Mesothelial cell of epicardium (in vitro differentiated cells): ENCODE results near the gene GRHL1. TPM values are rescaled to one million over a fixed set of nuclear protein-coding genes. Genes with fewer than 3 reads are reported as not detected.
"Not testable (repeated sequence)": the region's sequence is repeated elsewhere in the genome, so short reads cannot be mapped to it uniquely, and the experiment has no call there.

Experiments
- DNase-seq, 2 experiments: peaks; one replicate each; pipeline ENCODE4 v3.0.0; 2021; ENCODE audit warnings: low spot score in 2 of 2; ENCODE audit not compliant: unreplicated experiment in 2 of 2
- H3K27ac Mint-ChIP-seq: 2 replicates; pipeline ENCODE4 v1.8.0; 2021; ENCODE audit warnings: mixed read lengths
- H3K27me3 Mint-ChIP-seq: 2 replicates; pipeline ENCODE4 v1.8.0; 2021; ENCODE audit warnings: low read depth, mixed read lengths
- H3K36me3 Mint-ChIP-seq: 2 replicates; pipeline ENCODE4 v1.8.0; 2021; ENCODE audit warnings: mixed read lengths
- H3K4me1 Mint-ChIP-seq: 2 replicates; pipeline ENCODE4 v1.8.0; 2021; ENCODE audit warnings: mixed read lengths
- H3K4me3 Mint-ChIP-seq: 2 replicates; pipeline ENCODE4 v1.8.0; 2021; ENCODE audit warnings: mild to moderate bottlenecking, moderate library complexity, mixed read lengths
- H3K9me3 Mint-ChIP-seq: 2 replicates; pipeline ENCODE4 v1.8.0; 2021; ENCODE audit warnings: mixed read lengths
- CTCF ChIP-seq: fragments of 200-600 bp; sonication (generic); IDR thresholded peaks from one replicate; pipeline ENCODE4 v1.5.0; 2021; ENCODE audit warnings: antibody characterized with exemption; ENCODE audit not compliant: unreplicated experiment
- total RNA-seq: library from RNA; stranded (reverse); gene quantifications from 3 replicates; pipeline ENCODE4 v1.2.1, GENCODE V29; 2021

The GRHL1 gene
- total RNA-seq, 1 donor from 2014 or later, result 8.2 TPM

- H3K27ac Mint-ChIP-seq, result no peak overlapping the region
- H3K27me3 Mint-ChIP-seq, result no peaks in the 10 kb centered on the region
- TF ChIP-seq CTCF, result no peak
- peaks cover 11% of the 10 kb centered on the region for H3K4me1 Mint-ChIP-seq
- no peak overlapping the region for H3K4me3 Mint-ChIP-seq
- DNase-seq, result no peak
- H3K9me3 Mint-ChIP-seq, result no peaks in the 10 kb centered on the region
- H3K36me3 Mint-ChIP-seq, result no peaks in the 10 kb centered on the region
Observed at GRCh38 chr2:10029875-10030223, 78.4 kb downstream of the GRHL1 start.

DNA sequence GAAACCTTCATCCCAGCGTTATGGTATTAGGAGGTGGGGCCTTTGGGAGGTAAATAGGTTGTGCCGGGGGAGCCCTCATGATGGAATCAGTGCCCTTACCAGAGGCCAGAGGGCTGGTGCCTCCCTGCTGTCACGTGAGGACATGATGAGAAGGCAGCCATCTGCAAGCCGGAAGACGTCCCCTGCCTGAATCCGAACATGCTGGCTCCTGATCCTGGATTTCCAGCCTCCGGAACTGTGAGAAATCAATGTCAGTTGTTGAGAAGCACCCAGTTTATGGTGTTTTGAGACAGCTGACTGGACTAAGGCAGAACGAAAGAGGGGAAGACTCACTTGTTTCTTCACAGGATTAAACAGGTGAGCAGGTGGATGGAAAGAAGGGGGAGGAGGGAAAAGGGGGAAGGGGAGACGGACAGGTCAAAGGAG is 78.8 kb downstream of the GRHL1 start:
- Mint-ChIP-seq H3K4me3 (no peak overlapping the region), H3K36me3 (no peaks in the 10 kb centered on the region), H3K9me3 (no peaks in the 10 kb centered on the region), H3K4me1 (peaks cover 11% of the 10 kb centered on the region), H3K27me3 (no peaks in the 10 kb centered on the region), H3K27ac (no peak overlapping the region)
- DNase-seq, result no peak
- no peak for TF ChIP-seq CTCF

DNA sequence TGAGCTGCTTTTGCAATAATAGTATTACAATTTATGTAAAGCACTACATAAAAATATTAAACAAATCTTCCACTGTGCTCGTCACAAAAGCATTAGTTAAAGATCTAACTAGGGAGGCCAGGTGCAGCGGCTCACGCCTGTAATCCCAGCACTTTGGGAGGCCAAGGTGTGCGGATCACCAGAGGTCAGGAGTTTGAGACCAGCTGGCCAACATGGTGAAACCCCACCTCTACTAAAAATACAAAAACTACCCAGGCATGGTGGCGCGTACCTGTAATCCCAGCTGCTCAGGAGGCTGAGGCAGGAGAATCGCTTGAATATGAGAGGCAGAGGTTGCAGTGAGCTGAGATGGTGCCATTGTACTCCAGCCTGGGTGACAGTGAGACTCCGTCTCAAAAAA is 79.3 kb downstream of the GRHL1 start:
- not testable (repeated sequence) for H3K9me3 Mint-ChIP-seq, DNase-seq, H3K4me3 Mint-ChIP-seq, H3K27me3 Mint-ChIP-seq, H3K36me3 Mint-ChIP-seq, H3K27ac Mint-ChIP-seq
- peaks cover 11% of the 10 kb centered on the region for H3K4me1 Mint-ChIP-seq

GRCh38 chr2:10031886-10032745 is 80.6 kb downstream of the GRHL1 start:
- no peaks in the 10 kb centered on the region for H3K27me3 Mint-ChIP-seq
- no peak for DNase-seq
- no peak for TF ChIP-seq CTCF
- no peak overlapping the region for H3K27ac Mint-ChIP-seq
- H3K4me3 Mint-ChIP-seq, result no peak overlapping the region
- H3K4me1 Mint-ChIP-seq, result peaks cover 11% of the 10 kb centered on the region
- H3K36me3 Mint-ChIP-seq, result no peaks in the 10 kb centered on the region
- no peaks in the 10 kb centered on the region for H3K9me3 Mint-ChIP-seq

- H3K4me1 Mint-ChIP-seq, result peaks cover 11% of the 10 kb centered on the region
- no peak overlapping the region for H3K4me3 Mint-ChIP-seq
- no peak for DNase-seq
- no peak for TF ChIP-seq CTCF
- no peak overlapping the region for H3K27ac Mint-ChIP-seq
- no peaks in the 10 kb centered on the region for H3K27me3 Mint-ChIP-seq
- H3K9me3 Mint-ChIP-seq, result no peaks in the 10 kb centered on the region
- no peaks in the 10 kb centered on the region for H3K36me3 Mint-ChIP-seq
Observed at GRCh38 chr2:10032746-10033105, 81.2 kb downstream of the GRHL1 start.

DNA sequence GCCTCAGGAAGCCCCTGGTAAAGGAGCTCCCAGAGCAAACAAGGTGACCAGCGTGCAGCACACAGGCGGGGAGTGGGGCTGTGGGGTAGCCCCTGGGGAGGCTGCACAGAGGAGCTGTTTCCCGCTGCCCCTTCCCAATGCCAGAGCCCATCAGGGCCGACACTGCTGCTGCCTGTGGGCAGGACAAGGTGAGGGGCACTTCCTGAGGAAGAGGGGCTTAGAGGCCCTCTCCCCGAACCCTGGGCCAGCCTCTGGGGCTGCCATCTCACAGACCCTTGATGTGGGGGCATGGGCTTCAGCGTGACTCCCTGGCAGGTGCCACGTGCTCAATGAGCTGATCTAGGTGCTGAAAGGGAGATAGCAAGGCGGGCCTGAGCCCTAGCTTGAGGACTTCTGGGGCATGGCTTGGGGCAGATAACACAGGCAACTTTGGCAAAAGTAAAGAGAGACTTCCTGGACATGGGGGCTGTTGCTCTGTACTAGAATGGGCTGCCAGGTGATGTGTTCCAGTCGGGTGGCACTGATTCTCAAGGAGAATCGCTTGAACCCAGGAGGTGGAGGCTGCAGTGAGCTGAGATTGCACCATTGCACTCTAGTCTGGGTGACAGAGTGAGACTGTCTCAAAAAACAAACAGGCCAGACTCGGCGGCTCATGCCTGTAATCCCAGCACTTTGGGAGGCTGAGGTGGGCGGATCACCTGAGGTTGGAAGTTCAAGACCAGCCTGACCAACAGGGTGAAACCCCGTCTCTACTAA is 81.9 kb downstream of the GRHL1 start:
- no peak for DNase-seq
- Mint-ChIP-seq H3K9me3 (no peaks in the 10 kb centered on the region), H3K4me3 (no peak overlapping the region), H3K36me3 (no peaks in the 10 kb centered on the region), H3K4me1 (peaks cover 11% of the 10 kb centered on the region), H3K27ac (no peak overlapping the region), H3K27me3 (no peaks in the 10 kb centered on the region)
- TF ChIP-seq CTCF, result no peak
